Measurements from ENCODE around the gene POU2F2. TPM values are rescaled to one million over a fixed set of nuclear protein-coding genes. Genes with fewer than 3 reads are reported as not detected.

Gene POU2F2
- total RNA-seq, 1 experiment from 2014 or later = 2.4 TPM

DNA sequence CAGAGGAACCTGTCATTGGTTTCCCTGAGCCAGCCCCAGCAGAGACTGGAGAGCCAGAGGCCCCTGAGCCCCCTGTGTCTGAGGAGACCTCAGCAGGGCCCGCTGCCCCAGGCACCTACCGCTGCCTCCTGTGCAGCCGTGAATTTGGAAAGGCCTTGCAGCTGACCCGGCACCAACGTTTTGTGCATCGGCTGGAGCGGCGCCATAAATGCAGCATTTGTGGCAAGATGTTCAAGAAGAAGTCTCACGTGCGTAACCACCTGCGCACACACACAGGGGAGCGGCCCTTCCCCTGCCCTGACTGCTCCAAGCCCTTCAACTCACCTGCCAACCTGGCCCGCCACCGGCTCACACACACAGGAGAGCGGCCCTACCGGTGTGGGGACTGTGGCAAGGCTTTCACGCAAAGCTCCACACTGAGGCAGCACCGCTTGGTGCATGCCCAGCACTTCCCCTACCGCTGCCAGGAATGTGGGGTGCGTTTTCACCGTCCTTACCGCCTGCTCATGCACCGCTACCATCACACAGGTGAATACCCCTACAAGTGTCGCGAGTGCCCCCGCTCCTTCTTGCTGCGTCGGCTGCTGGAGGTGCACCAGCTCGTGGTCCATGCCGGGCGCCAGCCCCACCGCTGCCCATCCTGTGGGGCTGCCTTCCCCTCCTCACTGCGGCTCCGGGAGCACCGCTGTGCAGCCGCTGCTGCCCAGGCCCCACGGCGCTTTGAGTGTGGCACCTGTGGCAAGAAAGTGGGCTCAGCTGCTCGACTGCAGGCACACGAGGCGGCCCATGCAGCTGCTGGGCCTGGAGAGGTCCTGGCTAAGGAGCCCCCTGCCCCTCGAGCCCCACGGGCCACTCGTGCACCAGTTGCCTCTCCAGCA lies 52.1 kb downstream of the POU2F2 start:
- DNase-seq = no peak
- ATAC-seq = no peak
- H3K9me2 ChIP-seq (replicated peaks; ENCODE audit: low read length) = no peaks in the 10 kb centered on the region
- H4K20me1 ChIP-seq (ENCODE audit: low read length) = peaks cover 32% of the 10 kb centered on the region
- H3K27ac ChIP-seq (ENCODE audit: low read length) = no peak overlapping the region
- BruUV-seq (replicated peaks) = no TSS peak
- CTCF ChIA-PET = no interaction called here
- intact Hi-C loops (cut with micrococcal nuclease) = no loop called here
- TF ChIP-seq CTCF (conservative IDR thresholded peaks at IDR 0.05; ENCODE audit: low read depth, low read length) (no peak), EZH2phosphoT487 (IDR thresholded peaks at IDR 0.05; ENCODE audit: borderline replicate concordance, low read length) (no peak), EZH2 (IDR thresholded peaks at IDR 0.05; ENCODE audit: low read length, unreplicated experiment) (no peak)
- no peak overlapping the region for H3K4me3 ChIP-seq (ENCODE audit: low read length)
- H3K9ac ChIP-seq (ENCODE audit: low read length) = no peak overlapping the region
- no peaks in the 10 kb centered on the region for H3K9me3 ChIP-seq (ENCODE audit: low read length)
- peaks cover 16% of the 10 kb centered on the region; the same call in 1 of the 2 replicates for H3K36me3 ChIP-seq (ENCODE audit: low read depth, low read length)
- H3K27me3 ChIP-seq (ENCODE audit: low read length) = no peaks in the 10 kb centered on the region
- no peak overlapping the region for H2AFZ ChIP-seq (ENCODE audit: low read length)
- H3K79me2 ChIP-seq (ENCODE audit: low read length) = peaks cover 55% of the 10 kb centered on the region
- no peak overlapping the region for H3K4me2 ChIP-seq (ENCODE audit: low read length)
- H3F3A ChIP-seq (ENCODE audit: low read length, unreplicated experiment) = no peaks in the 10 kb centered on the region
- POLR2A ChIA-PET (ENCODE audit: unreplicated experiment) = no interaction called here
- peaks cover 21% of the 10 kb centered on the region for H3K4me1 ChIP-seq (ENCODE audit: insufficient read depth, low read length)

DNA sequence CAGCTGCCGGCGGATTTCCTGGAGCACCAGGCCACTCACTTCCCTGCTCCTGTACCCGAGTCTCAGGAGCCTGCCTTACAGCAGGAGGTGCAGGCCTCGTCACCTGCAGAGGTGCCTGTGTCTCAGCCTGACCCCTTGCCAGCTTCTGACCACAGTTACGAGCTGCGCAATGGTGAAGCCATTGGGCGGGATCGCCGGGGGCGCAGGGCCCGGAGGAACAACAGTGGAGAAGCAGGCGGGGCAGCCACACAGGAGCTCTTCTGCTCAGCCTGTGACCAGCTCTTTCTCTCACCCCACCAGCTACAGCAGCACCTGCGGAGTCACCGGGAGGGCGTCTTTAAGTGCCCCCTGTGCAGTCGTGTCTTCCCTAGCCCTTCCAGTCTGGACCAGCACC lies 53.0 kb downstream of the POU2F2 start:
- H3K4me1 ChIP-seq (ENCODE audit: insufficient read depth, low read length) = peaks cover 24% of the 10 kb centered on the region
- H2AFZ ChIP-seq (ENCODE audit: low read length) = no peak overlapping the region
- DNase-seq (no peak), ATAC-seq (no peak)
- ChIA-PET POLR2A (ENCODE audit: unreplicated experiment) (no interaction called here), CTCF (no interaction called here)
- H3K27ac ChIP-seq (ENCODE audit: low read length) = no peak overlapping the region
- H3K79me2 ChIP-seq (ENCODE audit: low read length) = peaks cover 55% of the 10 kb centered on the region
- no peak overlapping the region for H3K4me2 ChIP-seq (ENCODE audit: low read length)
- no peak overlapping the region for H3K4me3 ChIP-seq (ENCODE audit: low read length)
- BruUV-seq (replicated peaks) = no TSS peak
- TF ChIP-seq CTCF (conservative IDR thresholded peaks at IDR 0.05; ENCODE audit: low read depth, low read length) (no peak), EZH2 (IDR thresholded peaks at IDR 0.05; ENCODE audit: low read length, unreplicated experiment) (no peak), EZH2phosphoT487 (IDR thresholded peaks at IDR 0.05; ENCODE audit: borderline replicate concordance, low read length) (no peak)
- intact Hi-C loops (cut with micrococcal nuclease) = no loop called here
- H3K9ac ChIP-seq (ENCODE audit: low read length) = no peak overlapping the region
- H3K9me3 ChIP-seq (ENCODE audit: low read length) = no peaks in the 10 kb centered on the region
- peaks cover 32% of the 10 kb centered on the region for H4K20me1 ChIP-seq (ENCODE audit: low read length)
- no peaks in the 10 kb centered on the region for H3K9me2 ChIP-seq (replicated peaks; ENCODE audit: low read length)
- H3F3A ChIP-seq (ENCODE audit: low read length, unreplicated experiment) = no peaks in the 10 kb centered on the region
- peaks cover 16% of the 10 kb centered on the region; the same call in 1 of the 2 replicates for H3K36me3 ChIP-seq (ENCODE audit: low read depth, low read length)
- H3K27me3 ChIP-seq (ENCODE audit: low read length) = no peaks in the 10 kb centered on the region
